ENCODE results near the gene LUC7L3. TPM values are rescaled to one million over a fixed set of nuclear protein-coding genes. Genes with fewer than 3 reads are reported as not detected.

The LUC7L3 gene
- total RNA-seq, 1 experiment from 2014 or later: 24.0 TPM

GRCh38 chr17:50685691-50686493, 33.5 kb upstream of the LUC7L3 start:
- no peak for DNase-seq (ENCODE audit: low read depth)

DNA sequence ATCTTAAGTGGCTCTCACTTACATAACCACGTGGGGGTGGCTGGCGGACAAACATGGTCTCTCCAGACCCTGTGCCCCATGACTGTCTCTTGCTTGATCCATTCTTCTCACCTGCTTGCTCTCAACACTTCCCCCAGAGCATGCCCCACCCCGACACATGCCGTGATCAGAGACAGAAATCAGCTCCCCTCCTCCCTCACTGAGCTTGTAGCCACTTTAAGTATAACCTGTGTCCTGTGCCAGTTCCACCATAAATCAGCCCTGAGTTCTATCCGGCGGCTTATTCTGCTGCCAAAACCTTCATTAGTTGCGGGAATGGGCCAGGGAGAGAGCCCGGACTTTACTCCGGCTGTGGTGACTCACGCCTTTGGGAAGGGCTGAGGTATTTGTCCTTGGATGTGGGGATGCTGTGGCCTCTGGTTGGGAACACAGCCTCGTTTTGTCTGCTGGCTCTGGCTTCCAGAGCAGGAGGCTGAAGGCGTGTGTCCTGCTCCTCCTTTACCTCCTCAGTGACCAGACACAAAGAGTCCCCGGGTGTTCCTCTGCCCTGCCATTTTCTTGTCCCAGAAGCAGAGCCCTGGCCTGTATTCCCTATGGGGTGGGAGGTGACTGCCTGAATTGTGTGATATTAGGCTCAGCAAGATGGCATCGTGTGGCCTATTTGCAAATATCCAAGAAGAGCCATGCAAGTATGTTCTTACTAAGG, 32.8 kb upstream of the LUC7L3 start:
- DNase-seq (ENCODE audit: low read depth): peak; percentile 92

DNA sequence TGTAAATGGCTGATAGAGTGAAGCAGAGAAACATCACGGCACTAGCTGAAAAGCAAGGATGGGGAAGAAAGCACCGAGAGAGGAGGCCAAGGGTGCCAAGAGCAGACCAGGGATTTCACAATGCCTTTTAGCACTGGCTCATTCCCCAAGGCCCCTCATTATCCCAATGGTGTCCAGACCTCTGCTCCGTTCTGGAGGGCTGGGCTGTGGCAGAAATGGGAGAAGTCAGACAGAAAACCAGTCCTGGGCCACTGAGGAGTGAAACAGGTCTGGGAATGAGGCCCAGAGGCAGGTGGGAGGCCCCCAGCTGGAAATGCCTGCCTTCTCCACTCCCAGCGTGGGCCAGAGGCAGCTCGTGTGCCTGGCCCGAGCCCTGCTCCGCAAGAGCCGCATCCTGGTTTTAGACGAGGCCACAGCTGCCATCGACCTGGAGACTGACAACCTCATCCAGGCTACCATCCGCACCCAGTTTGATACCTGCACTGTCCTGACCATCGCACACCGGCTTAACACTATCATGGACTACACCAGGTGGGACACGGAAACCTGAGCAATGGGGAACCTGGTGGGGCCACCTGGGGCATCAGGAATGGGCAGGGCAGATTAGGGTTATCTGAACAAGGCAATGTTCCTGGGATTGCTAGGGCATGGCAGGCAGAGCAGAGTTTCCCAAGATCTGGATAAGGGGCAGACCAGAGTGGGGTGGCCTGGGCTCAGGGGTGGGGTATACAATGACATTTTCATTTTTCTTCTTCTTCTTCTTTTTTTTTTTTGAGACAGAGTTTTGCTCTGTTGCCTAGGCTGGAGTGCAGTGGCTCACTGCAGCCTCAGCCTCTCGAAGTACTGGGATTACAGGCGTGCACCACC, 32.0 kb upstream of the LUC7L3 start:
- DNase-seq (ENCODE audit: low read depth): no peak

DNA sequence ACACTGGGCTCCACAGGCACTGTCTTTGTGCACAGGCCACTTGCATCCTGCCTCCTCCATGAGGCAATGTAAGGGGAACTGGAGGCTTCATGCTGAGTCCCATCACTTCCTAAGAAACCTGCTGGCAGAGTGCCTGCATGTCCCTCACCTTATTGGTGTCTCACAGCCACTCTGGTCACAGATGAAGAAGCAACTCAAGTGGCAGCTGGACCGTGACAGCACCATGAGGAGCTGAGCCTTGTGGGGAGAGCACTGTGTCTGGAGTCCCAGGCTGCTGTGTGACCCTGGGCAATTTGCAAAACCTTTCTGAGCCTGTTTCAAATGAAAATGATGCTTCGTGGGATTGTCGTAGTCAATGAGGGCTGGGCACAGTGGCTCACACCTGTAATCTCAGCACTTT, 31.2 kb upstream of the LUC7L3 start:
- no peak for DNase-seq (ENCODE audit: low read depth)

GRCh38 chr17:50689251-50689650, 30.2 kb upstream of the LUC7L3 start:
- DNase-seq (ENCODE audit: low read depth): peak; percentile 84

DNA sequence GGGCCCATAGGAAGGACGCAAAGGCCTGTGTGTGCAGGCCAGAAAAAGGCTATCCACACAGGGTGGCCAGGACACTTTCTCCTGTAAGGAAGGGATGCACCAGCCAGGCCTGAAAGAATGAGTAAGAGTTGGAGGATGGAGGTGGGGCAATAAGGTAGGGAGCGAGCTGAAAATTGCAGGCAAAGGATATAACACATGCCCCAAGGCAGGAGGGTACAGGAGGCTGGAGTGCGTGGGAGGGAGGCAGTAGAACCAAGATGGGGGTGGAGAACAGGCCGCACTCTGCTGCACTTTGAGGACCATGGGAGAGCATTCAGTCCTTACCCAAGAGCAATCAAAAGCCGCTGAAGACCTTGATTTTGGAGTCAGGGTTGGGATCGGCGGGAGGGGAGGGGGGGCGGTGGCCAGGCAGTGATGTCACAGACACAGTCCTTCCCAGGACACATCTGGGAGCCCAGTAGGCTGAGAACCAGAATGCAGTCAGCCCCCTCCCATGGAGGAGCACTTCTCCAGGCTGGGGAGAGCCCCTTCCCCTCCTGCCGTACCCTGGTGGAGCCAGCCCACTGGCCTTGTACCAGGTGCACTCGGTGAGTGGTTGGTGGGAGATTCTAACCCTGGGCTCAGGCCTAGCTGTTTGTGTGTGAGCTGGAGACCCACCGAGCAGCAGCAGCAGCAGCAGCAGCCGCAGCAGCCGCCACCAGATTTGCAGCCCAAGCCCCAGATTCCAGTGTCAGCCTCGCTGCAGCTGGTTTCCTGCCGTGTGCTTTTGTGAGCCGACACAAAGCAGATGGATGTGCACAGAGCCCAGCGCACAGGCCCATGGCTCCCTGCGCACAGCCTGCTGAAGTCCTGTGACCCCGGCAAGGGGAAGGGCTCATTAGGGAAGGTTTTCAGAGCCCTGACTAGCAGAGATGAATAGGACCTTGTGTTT, 29.2 kb upstream of the LUC7L3 start:
- peak; percentile 49 for DNase-seq (ENCODE audit: low read depth)

DNA sequence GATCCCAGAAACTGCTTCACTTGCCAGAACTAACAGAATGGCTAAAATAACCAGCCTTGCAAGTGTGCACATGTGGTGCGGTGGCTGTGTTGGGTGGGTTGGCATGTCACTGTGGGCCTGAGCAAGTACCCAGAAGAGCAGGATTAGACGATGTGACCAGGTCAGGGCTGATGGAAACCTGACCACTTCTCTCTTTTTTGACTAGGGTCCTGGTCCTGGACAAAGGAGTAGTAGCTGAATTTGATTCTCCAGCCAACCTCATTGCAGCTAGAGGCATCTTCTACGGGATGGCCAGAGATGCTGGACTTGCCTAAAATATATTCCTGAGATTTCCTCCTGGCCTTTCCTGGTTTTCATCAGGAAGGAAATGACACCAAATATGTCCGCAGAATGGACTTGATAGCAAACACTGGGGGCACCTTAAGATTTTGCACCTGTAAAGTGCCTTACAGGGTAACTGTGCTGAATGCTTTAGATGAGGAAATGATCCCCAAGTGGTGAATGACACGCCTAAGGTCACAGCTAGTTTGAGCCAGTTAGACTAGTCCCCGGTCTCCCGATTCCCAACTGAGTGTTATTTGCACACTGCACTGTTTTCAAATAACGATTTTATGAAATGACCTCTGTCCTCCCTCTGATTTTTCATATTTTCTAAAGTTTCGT, 28.4 kb upstream of the LUC7L3 start:
- no peak for DNase-seq (ENCODE audit: low read depth)

- DNase-seq (ENCODE audit: low read depth): no peak
These were observed 27.6 kb upstream of the LUC7L3 start for GRCh38 chr17:50691550-50692447.

GRCh38 chr17:50692448-50693035, 26.9 kb upstream of the LUC7L3 start:
- DNase-seq (ENCODE audit: low read depth): no peak

DNA sequence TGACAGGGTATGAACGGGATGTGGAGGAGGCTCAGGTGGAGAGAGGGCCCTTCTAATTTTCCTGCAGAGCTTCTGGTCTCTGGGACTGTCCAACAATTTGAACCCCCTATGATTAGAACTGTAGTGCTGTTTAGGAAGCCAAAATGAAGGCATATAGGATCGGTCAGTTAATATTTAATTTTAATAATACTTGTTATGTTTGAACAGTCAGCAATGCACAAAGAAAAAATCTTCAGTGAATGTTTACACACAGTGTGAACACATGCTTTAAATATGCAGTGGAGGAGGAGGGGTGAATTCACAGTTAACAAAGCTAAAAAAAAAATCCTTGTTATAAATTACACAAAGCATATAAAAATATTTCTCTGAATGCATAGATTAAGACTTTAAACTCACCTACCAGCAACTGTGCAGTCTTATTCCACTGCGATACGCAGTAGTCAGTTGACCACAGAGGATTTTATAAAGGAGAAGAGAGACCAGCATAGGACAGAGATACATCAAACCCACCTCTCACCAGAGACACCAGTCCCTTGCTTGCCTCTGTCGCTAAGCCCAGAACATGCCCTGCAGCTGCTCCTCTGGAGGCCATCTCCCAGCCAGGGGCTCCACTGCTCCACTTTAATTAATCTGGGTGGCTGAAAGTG, 26.2 kb upstream of the LUC7L3 start:
- DNase-seq (ENCODE audit: low read depth): no peak

GRCh38 chr17:50696365-50696879, 23.0 kb upstream of the LUC7L3 start:
- no peak for DNase-seq (ENCODE audit: low read depth)

DNA sequence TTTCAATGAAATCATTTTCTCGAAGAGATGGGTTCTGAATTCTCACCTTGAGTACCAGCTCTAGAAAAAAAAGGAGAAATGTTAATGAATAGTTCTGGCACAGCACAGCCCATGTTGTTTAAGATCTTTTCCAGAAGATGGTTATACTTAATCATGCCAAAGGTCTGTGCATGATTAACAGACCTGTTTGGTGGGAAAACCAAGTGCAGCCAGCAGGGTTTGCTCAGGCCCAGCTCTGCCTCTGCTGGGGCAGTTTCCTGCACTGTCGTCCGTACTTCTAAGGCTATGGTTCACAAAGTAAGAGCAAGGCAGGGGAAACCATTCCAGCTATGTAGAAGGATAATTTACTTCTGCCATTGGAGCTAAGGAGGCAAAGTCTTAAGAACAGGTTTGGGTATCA, 22.3 kb upstream of the LUC7L3 start:
- no peak for DNase-seq (ENCODE audit: low read depth)

DNA sequence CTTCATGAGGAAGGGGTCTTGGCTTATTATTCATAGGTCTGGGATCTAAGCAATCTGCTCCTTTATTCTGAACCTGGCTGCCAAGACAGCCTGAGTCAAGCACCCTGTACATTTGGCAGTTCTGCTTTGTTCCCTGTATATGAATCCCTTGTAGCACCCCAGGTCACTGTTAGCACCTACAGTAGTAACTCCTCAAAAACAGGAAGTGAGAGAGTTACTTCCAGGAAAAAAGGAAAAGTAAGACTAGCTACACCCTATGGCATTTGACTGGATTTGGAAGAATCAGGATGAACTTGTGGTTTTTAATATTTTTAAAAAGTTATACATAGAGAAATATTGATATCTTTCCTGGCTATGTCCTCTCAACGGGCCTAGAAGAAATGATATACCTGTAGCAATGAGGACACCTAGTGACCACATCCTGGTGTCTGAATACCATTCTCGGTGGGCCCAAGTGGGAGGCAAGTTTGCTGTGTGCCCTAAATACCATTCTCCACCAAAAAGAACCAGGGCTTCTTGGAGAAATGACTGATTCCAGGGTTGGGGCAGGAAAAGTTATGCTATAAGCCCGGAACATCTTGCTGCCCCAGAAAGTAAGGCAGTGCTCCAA, 21.6 kb upstream of the LUC7L3 start:
- no peak for DNase-seq (ENCODE audit: low read depth)

GRCh38 chr17:50699410-50699809, 20.0 kb upstream of the LUC7L3 start:
- no peak for DNase-seq (ENCODE audit: low read depth)

DNA sequence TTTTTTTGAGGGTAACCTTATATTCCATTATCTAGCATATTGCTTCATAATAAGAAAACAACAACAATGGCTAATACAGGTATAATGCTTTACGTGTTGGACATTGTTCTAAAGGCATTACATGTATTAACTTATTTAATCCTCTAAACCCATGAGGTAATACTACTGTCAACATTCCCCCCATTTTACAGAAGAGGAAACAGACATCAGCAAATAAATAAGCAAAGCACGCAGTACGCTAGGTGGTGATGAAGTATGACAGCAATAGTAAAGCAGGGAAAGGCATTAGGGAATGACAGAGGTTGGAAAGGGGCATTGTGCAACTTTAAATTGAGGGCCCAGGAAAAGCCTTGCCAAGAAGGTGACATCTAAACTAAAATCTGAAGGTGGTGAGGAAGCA, 16.2 kb upstream of the LUC7L3 start:
- no peak for DNase-seq (ENCODE audit: low read depth)

DNA sequence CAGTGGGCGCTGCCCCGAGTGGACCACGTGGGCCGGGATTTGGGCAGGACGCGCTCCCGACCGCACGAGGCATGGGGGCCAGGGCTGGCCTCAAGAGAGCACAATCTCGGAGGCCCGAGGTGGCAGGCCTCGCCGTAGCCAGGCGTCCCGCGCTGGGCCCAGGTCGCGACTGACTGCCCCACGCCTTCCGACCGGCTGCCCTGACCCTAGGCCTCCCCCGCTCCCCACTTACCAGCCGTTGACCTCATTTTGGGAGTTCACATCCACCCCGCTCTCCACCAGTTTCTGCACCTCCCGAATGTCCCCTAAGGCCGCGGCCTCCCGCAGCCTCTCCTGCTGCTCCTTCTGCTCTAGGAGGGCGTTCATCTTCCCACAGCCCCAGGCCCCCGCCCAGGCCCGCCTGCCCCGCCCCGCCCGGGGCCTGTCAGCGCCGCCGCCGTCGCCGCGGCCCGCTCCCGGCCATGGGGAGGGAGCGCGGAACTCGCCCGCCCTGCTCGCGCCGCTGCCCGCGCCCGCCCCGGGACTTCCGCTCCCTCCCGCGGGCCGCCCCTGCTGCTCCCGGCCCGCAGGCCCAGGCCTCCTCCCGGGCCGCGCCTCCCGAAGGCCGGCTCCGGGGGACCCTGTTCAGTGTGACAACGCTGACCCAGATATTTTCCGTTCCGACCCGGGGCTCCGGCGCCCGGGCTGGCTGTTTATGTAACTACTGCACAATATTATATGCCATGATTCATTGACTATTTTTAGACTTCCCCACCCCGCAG, 11.9 kb upstream of the LUC7L3 start, which contains the start of gene ANKRD40:
Gene ANKRD40 (minus strand): TSS at position 626 of the 761 bp plus-strand sequence. CDS start 260 bp downstream, at position 366.
- peak; percentile 90 for DNase-seq (ENCODE audit: low read depth)

Data from M059J (cell line).